IMR-90 (cell line): ENCODE data around the gene NCF2. TPM values are rescaled to one million over a fixed set of nuclear protein-coding genes. Genes with fewer than 3 reads are reported as not detected.
A peak's percentile ranks its signal among the peaks of the same experiment; 100 is the strongest.

Experiments used
- ATAC-seq: fragments of 200-7000 bp; cut with Tn5 transposase; 2 replicates; pipeline ENCODE4 v1.9.1; 2020; ENCODE audit warnings: low read depth, mild to moderate bottlenecking, moderate library complexity
- BruUV-seq: library from RNA; stranded (reverse); fragments of 400-500 nt; replicated peaks from 2 replicates; lab custom pipeline; 2021; lab: Mats Ljungman, UMichigan
- CTCF ChIA-PET: fragments of 300-600 bp; formaldehyde crosslinking; extraction: SDS; loops from one replicate; lab custom pipeline; 2021; ENCODE audit warnings: antibody characterized with exemption; lab: Yijun Ruan, JAX
- POLR2A ChIA-PET: fragments of 300-600 bp; sonication (Branson Sonifier 250); formaldehyde crosslinking; loops from one replicate; lab custom pipeline; 2022; ENCODE audit warnings: antibody characterized with exemption; ENCODE audit not compliant: unreplicated experiment; lab: Charles Lee
- DNase-seq: peaks from one replicate; pipeline ENCODE4 v3.0.0; 2013
- H2AFZ ChIP-seq: replicated peaks from 2 replicates; pipeline ENCODE3; 2013; ENCODE audit warnings: low read length, mild to moderate bottlenecking; ENCODE audit not compliant: poor library complexity
- H2AK5ac ChIP-seq: 2 replicates; pipeline ENCODE4 v1.6.1; 2013; ENCODE audit warnings: low read depth, low read length, inconsistent platforms
- H2AK9ac ChIP-seq: replicated peaks from 2 replicates; pipeline ENCODE3; 2013; ENCODE audit warnings: mild to moderate bottlenecking, low read depth, low read length, moderate library complexity; ENCODE audit not compliant: poor library complexity
- H2BK120ac ChIP-seq: 2 replicates; pipeline ENCODE4 v1.6.1; 2013; ENCODE audit warnings: low read depth, low read length, inconsistent platforms
- H2BK15ac ChIP-seq: 3 replicates; pipeline ENCODE4 v1.6.1; 2013; ENCODE audit warnings: low read depth, low read length, inconsistent platforms
- H2BK20ac ChIP-seq: 2 replicates; pipeline ENCODE4 v1.6.1; 2013; ENCODE audit warnings: low read depth, mild to moderate bottlenecking, inconsistent platforms, low read length, moderate library complexity
- H2BK5ac ChIP-seq: 2 replicates; pipeline ENCODE4 v1.6.1; 2013; ENCODE audit warnings: mild to moderate bottlenecking, low read depth, low read length, inconsistent platforms; ENCODE audit not compliant: poor library complexity, severe bottlenecking
- H3K14ac ChIP-seq: replicated peaks from 2 replicates; pipeline ENCODE4 v1.6.1; 2013; ENCODE audit warnings: low read depth, low read length, inconsistent platforms
- H3K18ac ChIP-seq: 2 replicates; pipeline ENCODE4 v1.6.1; 2013; ENCODE audit warnings: low read depth, low read length, control low read depth
- H3K23ac ChIP-seq: 2 replicates; pipeline ENCODE4 v1.6.1; 2013; ENCODE audit warnings: low read depth, low read length, inconsistent platforms
- H3K27ac ChIP-seq: 2 replicates; pipeline ENCODE4 v1.5.1; 2013; ENCODE audit warnings: mild to moderate bottlenecking, control low read depth, low read length; ENCODE audit not compliant: insufficient read depth
- H3K27me3 ChIP-seq: 2 replicates; pipeline ENCODE4 v1.6.1; 2013; ENCODE audit warnings: low read length; ENCODE audit not compliant: control insufficient read depth, insufficient read depth
- H3K36me3 ChIP-seq: 2 replicates; pipeline ENCODE4 v1.6.1; 2013; ENCODE audit warnings: low read length, mixed read lengths; ENCODE audit not compliant: control insufficient read depth, insufficient read depth
- H3K4ac ChIP-seq: 2 replicates; pipeline ENCODE4 v1.6.1; 2013; ENCODE audit warnings: low read depth, low read length, inconsistent platforms
- H3K4me1 ChIP-seq: 2 replicates; pipeline ENCODE4 v1.6.1; 2013; ENCODE audit warnings: low read length, mixed read lengths; ENCODE audit not compliant: control insufficient read depth, insufficient read depth
- H3K4me2 ChIP-seq: 2 replicates; pipeline ENCODE4 v1.6.1; 2013; ENCODE audit warnings: low read depth, mild to moderate bottlenecking, control low read depth, low read length, moderate library complexity
- H3K4me3 ChIP-seq: 2 replicates; pipeline ENCODE4 v1.5.1; 2013; ENCODE audit warnings: low read depth, mild to moderate bottlenecking, control low read depth, low read length, moderate library complexity; ENCODE audit not compliant: insufficient read depth
- H3K56ac ChIP-seq: 2 replicates; pipeline ENCODE4 v1.6.1; 2013; ENCODE audit warnings: low read length, inconsistent platforms; ENCODE audit not compliant: insufficient read depth; ENCODE audit errors: extremely low read depth
- H3K79me1 ChIP-seq, 2 experiments: 2 replicates each; pipeline ENCODE4 v1.6.1; 2013; ENCODE audit warnings: low read length in 2 of 2, inconsistent platforms in 1 of 2, low read depth in 1 of 2
- H3K9ac ChIP-seq: 2 replicates; pipeline ENCODE4 v1.6.1; 2013; ENCODE audit warnings: low read depth, low read length, control low read depth
- H3K9me1 ChIP-seq: 2 replicates; pipeline ENCODE4 v1.6.1; 2013; ENCODE audit warnings: low read length, inconsistent platforms; ENCODE audit not compliant: insufficient read depth
- H3K9me3 ChIP-seq: 2 replicates; pipeline ENCODE4 v1.6.1; 2013; ENCODE audit warnings: low read length; ENCODE audit not compliant: control insufficient read depth, insufficient read depth
- H4K20me1 ChIP-seq: 2 replicates; pipeline ENCODE4 v1.6.1; 2013; ENCODE audit warnings: low read length, inconsistent platforms; ENCODE audit not compliant: insufficient read depth
- H4K5ac ChIP-seq: 2 replicates; pipeline ENCODE4 v1.6.1; 2013; ENCODE audit warnings: mild to moderate bottlenecking, low read depth, low read length, control low read depth
- H4K8ac ChIP-seq, 2 experiments: 2 replicates each; pipeline ENCODE4 v1.6.1; 2013; ENCODE audit warnings: low read depth in 2 of 2, low read length in 2 of 2, control low read depth in 1 of 2, inconsistent platforms in 1 of 2
- H4K91ac ChIP-seq: 2 replicates; pipeline ENCODE4 v1.6.1; 2013; ENCODE audit warnings: low read depth, low read length, inconsistent platforms; ENCODE audit not compliant: insufficient read depth
- BHLHE40 ChIP-seq: fragments of 150-350 bp; IDR thresholded peaks from 2 replicates; pipeline ENCODE4 v1.6.1; 2016; ENCODE audit warnings: mild to moderate bottlenecking, low read depth, low read length
- CEBPB ChIP-seq: IDR thresholded peaks from 2 replicates; pipeline ENCODE4 v1.6.1; 2012; ENCODE audit warnings: low read depth, low read length, improper control_type of control experiment
- CHD1 ChIP-seq: IDR thresholded peaks from 2 replicates; pipeline ENCODE4 v1.6.1; 2012; ENCODE audit warnings: low read depth, low read length, improper control_type of control experiment
- ELK1 ChIP-seq: fragments of 150-350 bp; IDR thresholded peaks from 2 replicates; pipeline ENCODE4 v1.6.1; 2016; ENCODE audit warnings: low read depth, mild to moderate bottlenecking, low read length, moderate library complexity, borderline replicate concordance
- FOS ChIP-seq: fragments of 150-350 bp; IDR thresholded peaks from 2 replicates; pipeline ENCODE4 v1.6.1; 2016; ENCODE audit warnings: low read depth, low read length
- MAFK ChIP-seq: IDR thresholded peaks from 2 replicates; pipeline ENCODE4 v1.6.1; 2012; ENCODE audit warnings: low read depth, low read length, improper control_type of control experiment
- MAZ ChIP-seq: IDR thresholded peaks from 2 replicates; pipeline ENCODE4 v1.6.1; 2012; ENCODE audit warnings: low read depth, mild to moderate bottlenecking, low read length, improper control_type of control experiment, moderate library complexity, borderline replicate concordance
- MXI1 ChIP-seq: IDR thresholded peaks from 2 replicates; pipeline ENCODE4 v1.6.1; 2012; ENCODE audit warnings: low read depth, mild to moderate bottlenecking, low read length, moderate library complexity, borderline replicate concordance
- NFE2L2 ChIP-seq: fragments of 150-350 bp; IDR thresholded peaks from 2 replicates; pipeline ENCODE4 v1.6.1; 2016; ENCODE audit warnings: low read depth, mild to moderate bottlenecking, low read length
- POLR2A ChIP-seq: IDR thresholded peaks from 2 replicates; pipeline ENCODE4 v1.6.1; 2012; ENCODE audit warnings: mild to moderate bottlenecking, low read depth, low read length
- RAD21 ChIP-seq: IDR thresholded peaks from 2 replicates; pipeline ENCODE4 v1.6.1; 2012; ENCODE audit warnings: low read length, improper control_type of control experiment
- RCOR1 ChIP-seq: IDR thresholded peaks from 2 replicates; pipeline ENCODE4 v1.6.1; 2012; ENCODE audit warnings: mild to moderate bottlenecking, low read length, improper control_type of control experiment; ENCODE audit not compliant: insufficient replicate concordance
- RFX5 ChIP-seq: IDR thresholded peaks from 2 replicates; pipeline ENCODE4 v1.8.0; 2012; ENCODE audit warnings: low read depth, mild to moderate bottlenecking, low read length, moderate library complexity
- SMC3 ChIP-seq: fragments of 150-350 bp; IDR thresholded peaks from 2 replicates; pipeline ENCODE4 v1.6.1; 2016; ENCODE audit warnings: low read depth, mild to moderate bottlenecking, antibody characterized with exemption, low read length, moderate library complexity
- USF2 ChIP-seq: fragments of 150-350 bp; IDR thresholded peaks from 2 replicates; pipeline ENCODE4 v1.6.1; 2017; ENCODE audit warnings: mild to moderate bottlenecking, antibody characterized with exemption, low read length, low read depth
- WGBS, 2 experiments: methylation state at CpG; one replicate each; pipeline versions ENCODE4 v1.1.5 to v1.1.7; 2013; ENCODE audit warnings: missing lambda C conversion rate in 2 of 2; ENCODE audit not compliant: insufficient read length in 1 of 2; ENCODE audit errors: extremely low coverage in 2 of 2; 5-methylcytosine and 5-hydroxymethylcytosine counted together
- dilution Hi-C: fragments of 300-500 bp; cut with HindIII; formaldehyde crosslinking; loops from one replicate; pipeline ENCODE4 v1.14.3; 2018; ENCODE audit warnings: low sequenced_read_pairs; ENCODE audit not compliant: unreplicated experiment
- in situ Hi-C: fragments of 300-500 bp; cut with MboI; formaldehyde crosslinking; loops from 3 replicates; pipeline ENCODE4 v1.14.3; 2019; ENCODE audit warnings: low sequenced_read_pairs, inconsistent platforms, mixed read lengths
- intact Hi-C: fragments of 100-400 bp; cut with micrococcal nuclease; formaldehyde crosslinking; loops from 2 replicates; pipeline ENCODE4 v1.10.0; 2022
- polyA plus RNA-seq, 3 experiments: library from polyadenylated mRNA; depleted of rRNA; stranded (reverse); fragments of >200 nt; gene quantifications; 2 replicates each; pipeline ENCODE4 v1.2.3, GENCODE V29; 2012; ENCODE audit warnings: low replicate concordance in 1 of 3
- total RNA-seq: library from RNA; depleted of rRNA; stranded (reverse); fragments of >200 nt; gene quantifications from 2 replicates; pipeline ENCODE4 v1.2.3, GENCODE V29; 2012
- TF ChIP-seq, protein P1 (sequence below): conservative IDR thresholded peaks from 2 replicates; pipeline ENCODE4 v1.5.1; 2012; ENCODE audit warnings: mild to moderate bottlenecking, low read depth, low read length, improper control_type of control experiment

The NCF2 gene
- total and polyA plus RNA-seq, 2 of the 4 experiments (the other 2 are of a cell fraction) = 3.2 to 4.2 TPM

DNA sequence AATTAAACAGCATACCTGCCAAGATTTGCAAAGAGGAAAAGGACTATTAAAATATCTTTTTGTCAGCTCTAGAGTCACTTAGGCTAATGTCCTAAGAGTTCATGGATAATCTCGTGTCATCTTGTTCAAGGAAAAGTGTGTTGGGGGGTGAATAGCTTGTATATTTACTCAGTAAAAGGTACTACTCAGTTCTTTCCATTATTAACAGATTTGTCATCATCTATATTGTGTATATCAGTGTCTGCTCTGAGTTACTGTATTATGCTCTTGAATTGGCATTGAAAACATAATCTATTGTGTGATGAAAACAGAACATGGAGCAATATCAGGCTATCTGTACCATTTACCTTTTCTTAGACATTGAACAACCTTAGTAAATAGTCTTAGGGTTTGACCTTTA, 76.0 kb downstream of the NCF2 start:
- no peak overlapping the region for H4K8ac ChIP-seq
- no peak for DNase-seq
- H3K79me1 ChIP-seq = peaks cover 22 to 39% of the 10 kb centered on the region in 2 experiments
- no peak overlapping the region for H2BK20ac ChIP-seq
- no peak overlapping the region; the same call in 2 of the 3 replicates for H2BK15ac ChIP-seq
- intact Hi-C loops (no loop called here), in situ Hi-C loops (no loop called here), dilution Hi-C loops (no loop called here)
- H3K4ac ChIP-seq = no peak overlapping the region
- H3K9me3 ChIP-seq = no peaks in the 10 kb centered on the region
- peak overlapping the region; percentile 54; the same call in 1 of the 2 replicates for H3K4me2 ChIP-seq
- peaks cover 6% of the 10 kb centered on the region for H3K36me3 ChIP-seq
- peak overlapping the region; percentile 70 for H2BK5ac ChIP-seq
- H3K9ac ChIP-seq = no peak overlapping the region
- no peak for TF ChIP-seq NFE2L2
- no peak for TF ChIP-seq FOS
- no peak for TF ChIP-seq MXI1
- TF ChIP-seq MAZ = no peak
- TF ChIP-seq POLR2A = no peak
- no peak for TF ChIP-seq ELK1
- TF ChIP-seq SMC3 = no peak
- TF ChIP-seq RAD21 = no peak
- no peak for TF ChIP-seq RFX5
- no peak for TF ChIP-seq MAFK
- TF ChIP-seq CEBPB = no peak
- TF ChIP-seq USF2 = no peak
- TF ChIP-seq CHD1 = no peak
- TF ChIP-seq BHLHE40 = no peak
- TF ChIP-seq, protein P1, sequence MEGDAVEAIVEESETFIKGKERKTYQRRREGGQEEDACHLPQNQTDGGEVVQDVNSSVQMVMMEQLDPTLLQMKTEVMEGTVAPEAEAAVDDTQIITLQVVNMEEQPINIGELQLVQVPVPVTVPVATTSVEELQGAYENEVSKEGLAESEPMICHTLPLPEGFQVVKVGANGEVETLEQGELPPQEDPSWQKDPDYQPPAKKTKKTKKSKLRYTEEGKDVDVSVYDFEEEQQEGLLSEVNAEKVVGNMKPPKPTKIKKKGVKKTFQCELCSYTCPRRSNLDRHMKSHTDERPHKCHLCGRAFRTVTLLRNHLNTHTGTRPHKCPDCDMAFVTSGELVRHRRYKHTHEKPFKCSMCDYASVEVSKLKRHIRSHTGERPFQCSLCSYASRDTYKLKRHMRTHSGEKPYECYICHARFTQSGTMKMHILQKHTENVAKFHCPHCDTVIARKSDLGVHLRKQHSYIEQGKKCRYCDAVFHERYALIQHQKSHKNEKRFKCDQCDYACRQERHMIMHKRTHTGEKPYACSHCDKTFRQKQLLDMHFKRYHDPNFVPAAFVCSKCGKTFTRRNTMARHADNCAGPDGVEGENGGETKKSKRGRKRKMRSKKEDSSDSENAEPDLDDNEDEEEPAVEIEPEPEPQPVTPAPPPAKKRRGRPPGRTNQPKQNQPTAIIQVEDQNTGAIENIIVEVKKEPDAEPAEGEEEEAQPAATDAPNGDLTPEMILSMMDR = no peak
- TF ChIP-seq RCOR1 = no peak
- H3K27me3 ChIP-seq = no peaks in the 10 kb centered on the region
- no peak overlapping the region for H3K56ac ChIP-seq
- H3K27ac ChIP-seq = no peak overlapping the region; the same call in 1 of the 2 replicates
- no peak overlapping the region for H3K23ac ChIP-seq
- H3K18ac ChIP-seq = no peak overlapping the region
- peaks cover 7% of the 10 kb centered on the region for H4K20me1 ChIP-seq
- BruUV-seq = no TSS peak
- no CpG with 5 or more reads among the region's 1 CpG for whole genome bisulfite sequencing, 2 experiments
- H3K14ac ChIP-seq = no peak overlapping the region
- peaks cover 2% of the 10 kb centered on the region; the same call in 1 of the 2 replicates for H3K9me1 ChIP-seq
- ChIA-PET POLR2A (no interaction called here), CTCF (interaction anchor here (0.6 kb wide), 1 partner anchor 42 kb away, joined by 3 read pairs; the partner anchor contains the start of gene SMG7)
- H4K5ac ChIP-seq = no peak overlapping the region; the same call in 1 of the 2 replicates
- H2AK9ac ChIP-seq = no peak overlapping the region
- H4K91ac ChIP-seq = no peak overlapping the region
- no peak overlapping the region for H2AFZ ChIP-seq
- no peak for ATAC-seq
- H3K4me3 ChIP-seq = no peak overlapping the region
- H2BK120ac ChIP-seq = no peak overlapping the region
- no peak overlapping the region for H2AK5ac ChIP-seq
- H3K4me1 ChIP-seq = peaks cover 4% of the 10 kb centered on the region; the same call in 1 of the 2 replicates
